K562 (cell line): ENCODE results near the gene LRRC25. TPM values are rescaled to one million over a fixed set of nuclear protein-coding genes. Genes with fewer than 3 reads are reported as not detected.
A peak's percentile ranks its signal among the peaks of the same experiment; 100 is the strongest.

Experiments
- ATAC-seq: fragments of 200-7000 bp; cut with Tn5 transposase; 3 replicates; pipeline ENCODE4 v1.9.1; 2020; ENCODE audit warnings: moderate library complexity
- BruUV-seq: library from RNA; stranded (reverse); fragments of 400-500 nt; replicated peaks from 2 replicates; lab custom pipeline; 2021; lab: Mats Ljungman, UMichigan
- CTCF ChIA-PET: fragments of 300-600 bp; formaldehyde crosslinking; extraction: SDS; loops from one replicate; lab custom pipeline; 2021; ENCODE audit warnings: low intra/inter-chr PET ratio; lab: Yijun Ruan, JAX
- POLR2A ChIA-PET: fragments of 300-600, 350-650 bp; sonication (Branson Sonifier 250); formaldehyde crosslinking; extraction: SDS; loops from one replicate; lab custom pipeline; 2021; ENCODE audit warnings: antibody characterized with exemption, inconsistent platforms; lab: Yijun Ruan, JAX
- DNase-seq, 4 experiments: peaks; one replicate each; pipeline versions ENCODE4 v3.0.0 to v3.0.0-alpha.2; 2011 to 2018; ENCODE audit warnings: low spot score in 3 of 4, mixed read lengths in 3 of 4; ENCODE audit errors: extremely low read depth in 1 of 4
- FAIRE-seq: peaks from 2 replicates; lab custom pipeline; 2011; peaks lifted over from hg19 to GRCh38; lab: Jason Lieb, UNC
- H2AFZ ChIP-seq: 2 replicates; pipeline ENCODE4 v1.6.0; 2011; ENCODE audit warnings: low read depth, low read length, control low read depth, inconsistent platforms
- H3K27ac ChIP-seq: fragments of 200-600 bp; 3 replicates; pipeline ENCODE4 v1.8.0; 2011; ENCODE audit warnings: low read depth, mild to moderate bottlenecking, control low read depth, inconsistent platforms, low read length, moderate library complexity, mixed read lengths; ENCODE audit errors: extremely low read depth
- H3K27me3 ChIP-seq, 2 experiments: fragments of 300-600 bp in 1 of 2; 2 replicates in 1 of 2; 3 replicates in 1 of 2; pipeline versions ENCODE4 v1.6.0 to v1.8.0; 2011; ENCODE audit warnings: inconsistent platforms in 2 of 2, low read length in 2 of 2, mild to moderate bottlenecking in 1 of 2, mixed read lengths in 1 of 2, moderate library complexity in 1 of 2; ENCODE audit not compliant: control insufficient read depth in 2 of 2, insufficient read depth in 2 of 2
- H3K36me3 ChIP-seq: fragments of 300-600 bp; 3 replicates; pipeline ENCODE4 v1.8.0; 2011; ENCODE audit warnings: mild to moderate bottlenecking, low read length, inconsistent platforms; ENCODE audit not compliant: control insufficient read depth, insufficient read depth
- H3K4me1 ChIP-seq, 2 experiments: fragments of 200-600 bp in 1 of 2; replicated peaks in 1 of 2; 2 replicates in 1 of 2; 3 replicates in 1 of 2; pipeline versions ENCODE4 v1.5.1 to v1.8.0; 2011; ENCODE audit warnings: inconsistent platforms in 2 of 2, low read length in 2 of 2, mild to moderate bottlenecking in 1 of 2, mixed read lengths in 1 of 2, moderate library complexity in 1 of 2; ENCODE audit not compliant: control insufficient read depth in 2 of 2, insufficient read depth in 2 of 2
- H3K4me2 ChIP-seq: 2 replicates; pipeline ENCODE4 v1.6.1; 2011; ENCODE audit warnings: low read length, control low read depth, inconsistent platforms, mixed read lengths; ENCODE audit not compliant: insufficient read depth
- H3K4me3 ChIP-seq: fragments of 200-600 bp; sonication (generic), shearing (Covaris generic); 2 replicates; pipeline ENCODE4 v1.5.1; 2016; ENCODE audit warnings: control low read depth, inconsistent platforms
- H3K79me2 ChIP-seq: fragments of 200-600 bp; 3 replicates; pipeline ENCODE4 v1.8.0; 2011; ENCODE audit warnings: low read length, inconsistent platforms; ENCODE audit not compliant: control insufficient read depth, insufficient read depth
- H3K9ac ChIP-seq, 2 experiments: 2 replicates each; pipeline versions ENCODE4 v1.6.0 to v1.6.1; 2011; ENCODE audit warnings: low read depth in 2 of 2, low read length in 2 of 2, control low read depth in 1 of 2, inconsistent platforms in 1 of 2, mild to moderate bottlenecking in 1 of 2, mixed read lengths in 1 of 2; ENCODE audit not compliant: insufficient read depth in 1 of 2
- H3K9me1 ChIP-seq: one replicate; pipeline ENCODE4 v1.6.0; 2011; ENCODE audit warnings: inconsistent platforms, mild to moderate bottlenecking, low read length, moderate library complexity; ENCODE audit not compliant: control insufficient read depth, insufficient read depth
- H3K9me3 ChIP-seq: replicated peaks from 2 replicates; pipeline ENCODE4 v1.5.1; 2011; ENCODE audit warnings: low read depth, low read length, inconsistent platforms; ENCODE audit not compliant: control insufficient read depth, insufficient read depth
- H4K20me1 ChIP-seq: replicated peaks from 2 replicates; pipeline ENCODE4 v1.6.1; 2011; ENCODE audit warnings: low read length, inconsistent platforms, mixed read lengths; ENCODE audit not compliant: control insufficient read depth, insufficient read depth
- NCOA6 ChIP-seq: fragments of 450-650 bp; IDR thresholded peaks from 2 replicates; pipeline ENCODE4 v1.6.1; 2017; ENCODE audit warnings: mild to moderate bottlenecking
- POLR2G ChIP-seq: fragments of 200-400 bp; formaldehyde crosslinking; IDR thresholded peaks from 2 replicates; pipeline ENCODE4 v1.6.1; 2017; ENCODE audit warnings: low read depth, mild to moderate bottlenecking, antibody characterized with exemption, low read length, moderate library complexity
- WGBS: fragments of 100-300 bp; shearing (Covaris generic); methylation state at CpG from one replicate; pipeline ENCODE4 v1.1.6; 2016; ENCODE audit warnings: low coverage, mixed read lengths; ENCODE audit not compliant: insufficient coverage; ENCODE audit errors: missing lambda C conversion rate; 5-methylcytosine and 5-hydroxymethylcytosine counted together
- in situ Hi-C: fragments of 300-500 bp; cut with MboI; formaldehyde crosslinking; loops from 4 replicates; pipeline ENCODE4 v1.15.0; 2018; ENCODE audit warnings: inconsistent platforms, mixed read lengths
- intact Hi-C: fragments of 100-400 bp; cut with micrococcal nuclease; formaldehyde crosslinking; loops from 2 replicates; pipeline ENCODE4 v1.14.2; 2022
- polyA plus RNA-seq, 8 experiments: library from polyadenylated mRNA; depleted of rRNA in 4 of 8; stranded (reverse) in 5 of 8; unstranded in 3 of 8; fragments of >200 nt; fragmentation: Nextera tagmentation in 2 of 8; fragmentation: Illumina TruSeq in 1 of 8; extraction: Ambion mirVana in 2 of 8; extraction: Trizol in 1 of 8; gene quantifications; 2 replicates each; pipeline versions ENCODE4 v1.2.1 to v1.2.3, GENCODE V29; 2011 to 2014; ENCODE audit warnings: inconsistent platforms in 1 of 8, missing spikeins in 1 of 8
- total RNA-seq, 7 experiments: library from RNA; depleted of rRNA in 6 of 7; stranded (reverse); fragments of >200 nt in 6 of 7; fragmentation: Illumina TruSeq in 2 of 7; extraction: Trizol in 2 of 7; gene quantifications; 2 replicates each; pipeline versions ENCODE4 v1.2.1 to v1.2.3, GENCODE V29; 2011 to 2021; ENCODE audit warnings: low replicate concordance in 1 of 7
- TF ChIP-seq, protein P1 (sequence below): IDR thresholded peaks from 3 replicates; pipeline ENCODE4 v1.6.1; 2011; ENCODE audit warnings: borderline replicate concordance, mild to moderate bottlenecking; ENCODE audit not compliant: insufficient read length, insufficient read depth

Gene LRRC25
- total and polyA plus RNA-seq, 9 of the 15 experiments (the other 6 are each of a cell fraction or from before 2014, with no cell fraction given) = 0.07 to 0.36 (median 0.10) TPM; not detected in 3

DNA sequence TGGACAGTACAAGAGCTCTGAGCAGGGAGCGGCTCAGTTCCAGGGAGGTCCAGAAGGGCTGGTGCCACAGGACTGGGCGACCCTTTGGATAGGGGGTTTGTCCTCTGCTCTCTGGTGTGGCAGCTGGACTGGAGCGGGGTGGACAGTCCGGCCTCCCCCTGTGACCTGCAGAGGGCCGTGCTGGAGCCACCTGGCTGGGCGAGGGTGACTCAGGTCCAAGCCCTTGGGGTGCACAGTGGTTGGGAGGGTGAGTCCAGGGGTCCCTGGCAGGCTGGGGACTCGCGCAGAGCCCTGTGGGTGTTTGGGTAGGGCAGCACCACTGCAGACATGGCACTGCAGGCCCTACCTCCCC, 29.0 kb upstream of the LRRC25 start:
- peak overlapping the region; percentile 28; the same call in 1 of the 3 replicates for H3K27ac ChIP-seq
- TF ChIP-seq NCOA6 (no peak), POLR2G (peak; percentile 43; the same call in 1 of the 2 replicates)
- TF ChIP-seq, protein P1, sequence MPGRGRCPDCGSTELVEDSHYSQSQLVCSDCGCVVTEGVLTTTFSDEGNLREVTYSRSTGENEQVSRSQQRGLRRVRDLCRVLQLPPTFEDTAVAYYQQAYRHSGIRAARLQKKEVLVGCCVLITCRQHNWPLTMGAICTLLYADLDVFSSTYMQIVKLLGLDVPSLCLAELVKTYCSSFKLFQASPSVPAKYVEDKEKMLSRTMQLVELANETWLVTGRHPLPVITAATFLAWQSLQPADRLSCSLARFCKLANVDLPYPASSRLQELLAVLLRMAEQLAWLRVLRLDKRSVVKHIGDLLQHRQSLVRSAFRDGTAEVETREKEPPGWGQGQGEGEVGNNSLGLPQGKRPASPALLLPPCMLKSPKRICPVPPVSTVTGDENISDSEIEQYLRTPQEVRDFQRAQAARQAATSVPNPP = no peak
- H4K20me1 ChIP-seq = peaks cover 16% of the 10 kb centered on the region
- ChIA-PET POLR2A (no interaction called here), CTCF (interaction anchor here (0.5 kb wide), 1 partner anchor 11 kb away, joined by 3 read pairs; no protein-coding TSS in a partner anchor)
- no TSS peak for BruUV-seq
- ATAC-seq (no peak), FAIRE-seq (no peak), DNase-seq (no peak)
- in situ Hi-C loops (no loop called here), intact Hi-C loops (no loop called here)
- H2AFZ ChIP-seq = no peak overlapping the region
- H3K36me3 ChIP-seq = peaks cover 72% of the 10 kb centered on the region; the same call in 2 of the 3 replicates
- no peaks in the 10 kb centered on the region for H3K9me3 ChIP-seq
- H3K4me2 ChIP-seq = no peak overlapping the region
- WGBS = 88% methylated on average over 5 of the region's 8 CpGs
- H3K4me3 ChIP-seq = no peak overlapping the region
- peaks cover 29 to 98% of the 10 kb centered on the region in 2 experiments for H3K4me1 ChIP-seq
- peak overlapping the region in 1 of 2 experiments; percentile 68; a peak in 2 of 4 replicates for H3K9ac ChIP-seq
- H3K79me2 ChIP-seq = peaks cover 76% of the 10 kb centered on the region
- H3K9me1 ChIP-seq = no peaks in the 10 kb centered on the region
- no peaks in the 10 kb centered on the region for H3K27me3 ChIP-seq
